GDM1 (cell line): ENCODE data around the gene MYO3B.
"Not testable (repeated sequence)": the region's sequence is repeated elsewhere in the genome, so short reads cannot be mapped to it uniquely, and the experiment has no call there.

Source experiments
- DNase-seq: peaks from one replicate; lab custom pipeline; 2025; lab: John Stamatoyannopoulos, UW

The MYO3B gene

DNA sequence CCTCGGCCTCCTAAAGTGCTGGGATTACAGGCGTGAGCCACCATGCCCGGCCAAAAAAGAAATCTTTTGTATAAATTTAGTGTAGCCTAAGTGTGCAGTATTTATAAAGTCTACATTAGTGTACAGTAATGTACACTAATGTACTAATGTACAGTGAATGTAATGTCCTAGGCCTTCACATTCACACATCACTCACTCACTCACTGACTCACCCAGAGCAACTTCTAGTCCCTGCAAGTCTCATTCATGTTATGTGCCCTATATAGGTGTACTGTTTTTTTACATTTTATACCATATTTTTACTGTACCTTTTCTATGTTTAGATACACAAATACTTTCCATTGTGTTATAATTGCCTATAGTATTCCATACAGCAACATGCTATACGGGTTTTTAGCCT lies 254.9 kb downstream of the MYO3B start:
- DNase-seq: no peak

- no peak for DNase-seq
Measured at GRCh38 chr2:170433448-170433847, 255.5 kb downstream of the MYO3B start.

DNA sequence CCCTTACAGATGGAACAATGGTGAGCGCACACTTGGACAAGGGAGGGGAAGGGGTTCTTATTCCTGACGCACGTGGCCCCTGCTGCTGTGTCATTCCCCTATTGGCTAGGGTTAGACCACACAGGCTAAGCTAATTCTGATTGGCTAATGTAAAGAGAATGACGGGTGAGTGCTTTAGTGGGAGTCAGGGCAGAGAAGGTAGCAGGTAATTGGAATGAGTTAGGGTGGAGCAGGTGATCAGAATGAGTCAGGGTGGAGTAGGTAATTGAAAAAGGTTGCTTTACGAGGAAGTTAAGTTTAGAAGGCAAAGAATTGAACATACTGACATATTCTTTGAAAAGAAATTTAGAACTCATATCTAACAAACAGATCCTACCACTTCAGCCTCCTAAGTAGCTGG lies 256.4 kb downstream of the MYO3B start:
- not testable (repeated sequence) for DNase-seq

GRCh38 chr2:170434900-170435621 lies 257.1 kb downstream of the MYO3B start:
- no peak for DNase-seq

DNA sequence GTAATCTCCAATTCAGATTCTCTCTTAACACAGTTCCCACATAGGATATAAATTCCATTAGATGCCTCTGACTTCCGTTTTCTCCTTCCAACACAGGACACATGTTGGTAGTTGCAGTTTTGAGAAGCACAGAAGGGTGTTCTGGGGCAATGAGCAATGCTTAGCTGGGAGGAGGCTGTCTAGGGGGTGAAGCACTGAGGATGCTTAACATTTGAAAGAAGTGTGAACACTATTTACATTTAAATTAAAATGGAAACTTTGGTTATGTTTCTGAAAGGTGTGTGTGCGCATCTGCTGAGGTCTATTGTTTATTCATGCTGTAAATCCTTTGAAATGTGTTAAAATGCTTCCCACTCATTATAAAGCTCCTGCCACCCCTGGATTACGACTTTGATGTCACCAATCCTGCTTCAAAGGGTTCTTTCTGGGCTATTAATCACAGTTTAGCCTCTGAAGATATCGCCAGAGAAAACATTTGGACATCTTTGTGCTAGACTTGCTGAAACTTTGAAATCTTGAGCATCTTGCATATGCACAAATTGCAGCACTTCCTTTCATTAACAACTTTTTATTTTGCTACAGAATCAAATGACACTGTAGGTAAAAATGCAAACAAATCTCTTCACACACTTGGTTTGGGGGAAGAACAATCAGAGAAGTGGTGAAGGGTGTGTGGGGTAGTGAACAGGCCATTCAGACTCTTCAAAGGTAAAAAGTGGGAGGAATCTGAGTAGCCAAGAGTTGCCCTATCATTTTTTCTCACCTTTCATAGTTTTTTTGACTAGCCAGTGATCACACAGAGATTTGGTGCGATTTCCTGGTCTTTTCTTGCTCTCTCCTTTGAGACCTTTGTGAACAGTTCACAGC lies 258.4 kb downstream of the MYO3B start:
- DNase-seq: no peak

DNA sequence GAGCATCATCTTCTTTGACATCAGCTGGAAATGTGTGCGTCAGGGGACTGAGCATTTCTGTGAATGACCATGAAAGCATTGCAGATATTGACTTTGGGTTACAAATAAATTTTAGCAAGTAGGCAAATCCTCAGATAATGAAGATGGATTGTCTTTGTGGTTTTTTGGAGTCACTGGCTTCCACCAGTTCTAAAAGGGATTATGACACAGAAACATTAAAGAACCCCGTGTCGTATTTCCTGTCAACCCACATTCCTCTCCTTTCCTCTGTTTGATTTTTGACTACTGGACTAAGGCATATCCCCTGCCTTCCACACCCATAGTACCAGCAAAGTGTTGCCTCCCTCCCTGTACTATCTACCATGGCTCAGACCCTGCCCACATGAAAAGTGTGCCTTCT lies 268.1 kb downstream of the MYO3B start:
- no peak for DNase-seq

DNA sequence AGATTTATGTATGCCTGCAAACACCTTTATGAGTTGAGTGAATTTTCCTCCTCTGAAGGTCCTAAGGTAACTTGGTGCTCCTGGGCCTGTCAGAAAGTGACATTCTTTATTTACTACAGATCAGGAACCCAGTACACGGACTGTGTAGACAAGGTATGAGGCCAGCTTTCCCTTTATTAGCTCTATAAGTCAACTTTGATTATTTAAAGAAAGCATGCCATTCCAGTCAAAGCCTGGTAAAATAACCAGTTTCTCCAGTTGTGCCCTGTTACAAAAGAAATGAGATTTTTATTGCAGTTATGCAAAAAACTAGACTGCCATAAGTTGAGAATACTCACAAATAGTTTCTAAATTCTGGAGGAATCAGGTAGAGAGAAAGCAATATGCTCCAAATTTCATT lies 271.1 kb downstream of the MYO3B start:
- DNase-seq: no peak

DNA sequence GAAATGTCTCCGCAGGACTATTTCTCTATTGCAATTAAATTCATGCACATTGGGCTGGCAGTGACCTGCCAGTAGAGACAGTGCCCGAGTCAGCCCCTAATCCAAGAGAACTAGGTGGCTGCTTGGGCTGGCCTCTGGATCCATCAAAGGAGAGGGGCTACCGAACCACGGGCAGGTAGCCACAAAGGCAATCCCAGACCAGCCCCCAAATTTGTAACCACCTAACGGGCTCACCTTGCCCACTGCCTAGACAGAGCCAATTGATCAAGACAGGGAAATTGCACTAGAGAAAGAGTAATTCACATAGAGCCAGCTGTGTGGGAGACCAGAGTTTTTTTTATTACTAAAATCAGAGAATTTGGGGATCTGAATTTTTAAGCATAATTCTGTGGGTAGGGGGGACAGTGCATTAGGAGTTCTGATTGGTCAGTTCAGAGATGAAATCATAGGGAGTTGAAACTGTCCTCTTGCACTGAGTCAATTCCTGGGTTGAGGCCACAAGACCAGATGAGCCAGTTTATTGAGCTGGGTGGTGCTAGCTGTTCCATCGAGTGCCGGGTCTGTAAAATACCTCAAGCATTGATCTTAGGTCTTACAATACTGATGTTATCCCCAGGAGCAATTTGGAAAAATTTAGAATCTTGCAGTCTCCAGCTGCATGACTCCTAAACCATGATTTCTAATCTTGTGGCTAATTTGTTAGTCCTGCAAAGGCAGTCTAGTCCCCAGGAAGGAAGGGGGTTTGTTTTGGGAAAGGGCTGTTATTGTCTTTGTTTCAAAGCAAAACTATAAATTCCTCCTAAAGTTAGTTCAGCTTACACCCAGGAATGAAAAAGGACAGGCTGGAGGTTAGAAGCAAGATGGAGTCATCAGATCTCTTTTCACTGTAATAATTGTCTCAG lies 276.8 kb downstream of the MYO3B start:
- no peak for DNase-seq

DNA sequence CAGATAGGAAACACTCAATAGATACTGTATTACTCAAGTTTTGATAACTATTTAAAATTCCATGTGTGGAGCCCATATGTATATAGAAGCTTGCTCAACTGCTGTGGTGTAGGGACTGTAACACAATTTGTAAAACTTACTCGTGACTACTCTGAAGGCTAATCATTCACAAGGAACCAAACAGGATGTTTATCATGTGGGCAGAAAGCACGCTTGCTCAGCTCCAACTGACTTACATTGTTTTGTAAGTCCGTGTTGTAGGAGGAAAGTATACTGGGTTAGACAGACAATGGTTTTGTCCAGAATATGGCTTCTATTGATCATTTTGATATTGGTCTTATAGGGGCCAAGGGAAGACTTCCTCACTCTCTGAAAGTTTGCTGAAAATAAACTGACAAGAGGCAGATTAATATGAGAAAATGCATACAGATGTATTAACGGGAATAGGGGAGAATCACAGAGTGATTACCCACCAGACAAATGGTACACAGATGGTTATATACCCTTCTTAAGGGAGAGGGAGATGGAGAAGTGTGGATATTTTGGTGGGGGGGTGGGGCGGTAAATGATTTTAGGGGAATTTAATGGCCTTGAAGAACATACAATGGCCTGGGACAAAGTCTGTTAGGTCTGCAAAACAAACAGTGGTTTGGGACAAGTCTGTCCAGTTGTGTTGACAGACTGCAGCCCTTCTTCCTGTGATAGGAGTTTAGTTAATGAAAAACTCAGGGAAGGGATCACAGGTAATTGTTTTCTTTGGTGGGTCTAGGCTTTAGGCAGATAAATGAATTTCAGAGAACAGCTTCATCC lies 277.9 kb downstream of the MYO3B start:
- no peak for DNase-seq

GRCh38 chr2:170456914-170457313 lies 279.0 kb downstream of the MYO3B start:
- DNase-seq: no peak

DNA sequence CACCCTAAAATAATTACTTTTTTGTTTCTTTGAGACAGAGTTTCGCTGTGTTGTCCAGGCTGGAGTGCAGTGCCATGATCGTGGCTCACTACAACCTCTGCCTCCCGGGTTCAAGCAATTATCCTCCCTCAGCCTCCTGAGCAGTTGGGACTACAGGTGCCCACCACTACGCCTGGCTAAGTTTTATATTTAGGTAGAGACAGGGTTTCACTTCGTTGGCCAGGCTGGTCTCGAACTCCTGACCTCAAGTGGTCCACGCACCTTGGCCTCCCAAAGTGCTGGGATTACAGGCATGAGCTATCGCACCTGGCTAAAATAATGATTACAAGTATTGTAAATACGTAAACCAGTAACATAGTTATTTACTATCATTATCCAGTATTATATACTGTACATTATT lies 279.8 kb downstream of the MYO3B start:
- no peak for DNase-seq

GRCh38 chr2:170461889-170462288 lies 283.9 kb downstream of the MYO3B start:
- DNase-seq: no peak

DNA sequence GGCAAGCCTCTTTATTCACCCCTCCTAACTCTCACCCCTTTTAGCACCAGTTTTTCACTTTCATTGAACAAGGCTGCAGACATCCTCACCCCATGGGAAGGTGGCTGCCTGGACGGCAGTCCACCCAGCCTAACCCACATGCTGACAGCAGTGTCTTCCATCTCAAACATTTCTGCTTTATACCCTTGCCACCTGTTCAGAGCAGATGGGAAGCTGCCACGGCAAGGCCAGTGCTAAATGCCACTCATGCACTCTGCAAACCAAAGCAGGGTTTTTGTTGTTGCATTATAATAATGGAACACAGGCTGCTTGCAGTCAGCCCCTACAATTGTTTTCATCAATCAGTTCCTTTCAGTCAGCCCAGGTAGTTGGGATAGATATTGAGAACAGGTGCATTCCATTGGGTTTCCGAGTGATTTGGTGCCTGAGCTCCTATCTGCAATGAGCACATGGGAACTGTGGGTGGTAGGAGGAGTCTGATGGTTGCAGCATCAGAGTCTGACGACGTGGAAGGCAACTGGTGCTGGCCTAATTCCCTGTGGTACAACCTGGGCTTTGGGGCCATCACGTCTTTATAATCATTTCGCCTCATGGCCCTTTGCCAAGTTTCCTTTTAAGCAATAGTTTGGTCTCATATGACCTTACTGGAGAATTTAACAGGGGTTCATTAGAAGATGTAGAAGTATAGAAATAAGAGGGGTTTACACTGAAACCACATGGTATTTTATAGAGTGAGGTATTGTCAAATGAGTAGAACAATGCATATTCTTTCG lies 284.7 kb downstream of the MYO3B start:
- no peak for DNase-seq

- no peak for DNase-seq
Measured at GRCh38 chr2:170463206-170463537, 285.2 kb downstream of the MYO3B start.

GRCh38 chr2:170464268-170464667 lies 286.3 kb downstream of the MYO3B start:
- DNase-seq: no peak

GRCh38 chr2:170465241-170465640 lies 287.3 kb downstream of the MYO3B start:
- no peak for DNase-seq

DNA sequence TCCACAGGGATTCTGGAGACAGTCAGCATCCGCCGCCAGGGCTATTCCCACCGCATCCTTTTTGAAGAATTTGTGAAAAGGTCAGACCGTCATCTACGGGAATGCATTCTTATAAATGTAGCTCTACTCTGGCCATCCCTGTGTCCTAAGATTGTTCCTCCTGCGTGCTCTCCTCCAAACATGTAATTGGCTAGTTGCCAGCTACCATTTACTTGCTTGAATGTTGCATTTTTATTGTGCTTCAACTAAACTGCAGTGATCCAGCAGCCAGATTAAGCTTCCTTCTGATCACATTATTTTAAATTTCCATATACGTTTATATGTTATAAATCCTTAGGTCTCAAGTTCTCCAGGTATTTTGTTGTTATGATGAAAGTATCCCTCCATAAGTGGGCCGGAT lies 288.7 kb downstream of the MYO3B start:
- no peak for DNase-seq

DNA sequence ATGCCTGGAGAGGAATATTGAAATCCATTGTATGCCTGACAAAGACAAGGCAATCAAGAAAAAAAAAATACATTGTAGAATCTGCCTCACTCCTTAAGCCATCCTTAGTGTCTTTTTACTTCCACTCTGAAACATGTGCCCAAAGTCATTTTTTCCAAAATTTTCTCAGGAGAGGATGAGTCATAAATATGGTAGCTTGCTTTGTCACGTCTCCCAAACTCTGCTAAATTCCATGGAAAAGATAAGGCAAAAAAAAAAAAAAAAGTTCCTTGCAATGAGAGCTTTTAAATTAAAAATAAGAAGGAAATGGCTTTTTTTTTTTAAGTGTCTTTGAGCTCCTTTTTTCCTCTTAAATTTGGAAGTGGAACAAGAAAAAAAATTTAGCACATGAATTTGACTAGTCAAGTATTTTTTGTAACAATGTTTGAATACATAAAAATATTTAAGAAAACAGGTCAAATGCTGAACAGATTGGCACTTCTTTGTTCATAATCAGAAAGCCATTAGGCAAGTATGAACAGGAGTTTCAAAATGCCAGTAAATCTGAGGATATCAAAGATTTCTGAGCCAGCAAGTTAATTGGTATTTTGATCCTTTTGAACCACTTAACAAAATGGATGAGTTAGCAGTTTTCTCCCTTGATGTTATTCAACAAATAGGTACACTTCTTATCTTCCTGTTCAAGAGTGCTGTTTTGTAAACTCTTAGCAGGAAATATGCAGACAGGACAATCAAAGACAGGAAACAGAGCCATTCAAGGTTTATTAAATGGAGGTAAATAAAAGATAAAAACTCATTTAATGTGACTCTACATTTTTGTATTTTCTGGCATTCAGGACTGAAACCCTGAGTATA lies 289.8 kb downstream of the MYO3B start:
- DNase-seq: no peak

GRCh38 chr2:170468557-170468956 lies 290.6 kb downstream of the MYO3B start:
- no peak for DNase-seq

DNA sequence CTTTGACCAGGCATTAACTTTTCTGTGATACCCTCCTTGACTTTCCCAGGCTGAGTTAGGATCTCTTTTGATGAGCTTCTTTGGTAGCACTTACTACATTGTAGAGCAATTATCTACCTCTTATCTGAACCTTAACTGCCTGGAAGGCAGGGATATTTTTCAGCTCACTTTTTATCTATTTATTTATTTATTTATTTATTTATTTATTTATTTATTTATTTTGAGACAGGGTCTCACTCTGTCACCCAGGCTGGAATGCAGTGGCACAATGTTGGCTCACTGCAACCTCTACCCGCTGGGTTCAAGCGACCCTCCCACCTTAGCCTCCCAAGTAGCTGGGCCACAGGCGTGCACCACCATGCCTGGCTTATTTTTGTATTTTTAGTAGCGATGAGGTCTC lies 294.6 kb downstream of the MYO3B start:
- not testable (repeated sequence) for DNase-seq
